Fibroblast of lung (primary cell): Measurements from ENCODE around the gene RMND5A.

Experiments
- EZH2 ChIP-seq: IDR thresholded peaks from 2 replicates; pipeline ENCODE4 v1.5.1; 2012; ENCODE audit warnings: low read length, control low read depth, mild to moderate bottlenecking; ENCODE audit errors: missing control alignments
- TF ChIP-seq, protein P1 (sequence below), 2 donors: IDR thresholded peaks in 1 of 2; conservative IDR thresholded peaks in 1 of 2; 1 replicate in 1 of 2; 2 replicates in 1 of 2; pipeline ENCODE4 v1.5.1; 2011 to 2012; ENCODE audit warnings: low read length in 2 of 2, control low read depth in 1 of 2, inconsistent platforms in 1 of 2, low read depth in 1 of 2, mild to moderate bottlenecking in 1 of 2

DNA sequence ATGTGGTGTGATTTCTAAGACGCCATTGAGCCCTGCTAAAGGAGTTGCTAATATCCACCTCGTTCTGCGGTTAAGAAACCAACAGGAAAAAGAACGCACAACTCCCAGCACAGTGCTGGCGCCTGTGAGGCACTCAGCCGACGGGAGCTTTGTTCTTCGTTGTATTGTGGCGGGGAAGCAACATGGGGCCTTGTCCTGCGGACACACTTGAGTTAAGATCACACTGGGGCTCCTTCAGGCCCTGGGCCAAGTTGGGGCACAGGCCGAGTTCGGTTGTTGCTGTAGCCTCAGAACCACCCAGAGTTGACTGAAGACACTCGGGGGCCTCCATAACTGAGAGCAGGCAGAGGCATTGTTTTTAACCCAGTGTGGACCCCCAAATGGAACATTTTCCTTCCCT is 101.2 kb downstream of the RMND5A start:
- TF ChIP-seq, protein P1, sequence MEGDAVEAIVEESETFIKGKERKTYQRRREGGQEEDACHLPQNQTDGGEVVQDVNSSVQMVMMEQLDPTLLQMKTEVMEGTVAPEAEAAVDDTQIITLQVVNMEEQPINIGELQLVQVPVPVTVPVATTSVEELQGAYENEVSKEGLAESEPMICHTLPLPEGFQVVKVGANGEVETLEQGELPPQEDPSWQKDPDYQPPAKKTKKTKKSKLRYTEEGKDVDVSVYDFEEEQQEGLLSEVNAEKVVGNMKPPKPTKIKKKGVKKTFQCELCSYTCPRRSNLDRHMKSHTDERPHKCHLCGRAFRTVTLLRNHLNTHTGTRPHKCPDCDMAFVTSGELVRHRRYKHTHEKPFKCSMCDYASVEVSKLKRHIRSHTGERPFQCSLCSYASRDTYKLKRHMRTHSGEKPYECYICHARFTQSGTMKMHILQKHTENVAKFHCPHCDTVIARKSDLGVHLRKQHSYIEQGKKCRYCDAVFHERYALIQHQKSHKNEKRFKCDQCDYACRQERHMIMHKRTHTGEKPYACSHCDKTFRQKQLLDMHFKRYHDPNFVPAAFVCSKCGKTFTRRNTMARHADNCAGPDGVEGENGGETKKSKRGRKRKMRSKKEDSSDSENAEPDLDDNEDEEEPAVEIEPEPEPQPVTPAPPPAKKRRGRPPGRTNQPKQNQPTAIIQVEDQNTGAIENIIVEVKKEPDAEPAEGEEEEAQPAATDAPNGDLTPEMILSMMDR (conservative IDR thresholded peaks at IDR 0.05 in 1 of 2, IDR thresholded peaks at IDR 0.05 in 1 of 2; ENCODE audit: low read depth in 1 of 2, low read length in 2 of 2): no peak
- TF ChIP-seq EZH2: no peak
